Occipital lobe (tissue), 2 donors: ENCODE results near the gene CTTN. TPM values are rescaled to one million over a fixed set of nuclear protein-coding genes. Genes with fewer than 3 reads are reported as not detected.
A peak's percentile ranks its signal among the peaks of the same experiment; 100 is the strongest.

Experiments used
- DNase-seq: peaks from one replicate; lab custom pipeline; 2025; lab: John Stamatoyannopoulos, UW
- total RNA-seq: library from RNA; depleted of rRNA; stranded (reverse); fragments of >200 nt; gene quantifications from one replicate; pipeline ENCODE4 v1.2.3, GENCODE V29; 2014

Gene CTTN
- total RNA-seq, 1 donor from 2014 or later: 81.3 TPM

- DNase-seq: no peak
Observed at GRCh38 chr11:70473873-70474690, 75.8 kb downstream of the CTTN start.

DNA sequence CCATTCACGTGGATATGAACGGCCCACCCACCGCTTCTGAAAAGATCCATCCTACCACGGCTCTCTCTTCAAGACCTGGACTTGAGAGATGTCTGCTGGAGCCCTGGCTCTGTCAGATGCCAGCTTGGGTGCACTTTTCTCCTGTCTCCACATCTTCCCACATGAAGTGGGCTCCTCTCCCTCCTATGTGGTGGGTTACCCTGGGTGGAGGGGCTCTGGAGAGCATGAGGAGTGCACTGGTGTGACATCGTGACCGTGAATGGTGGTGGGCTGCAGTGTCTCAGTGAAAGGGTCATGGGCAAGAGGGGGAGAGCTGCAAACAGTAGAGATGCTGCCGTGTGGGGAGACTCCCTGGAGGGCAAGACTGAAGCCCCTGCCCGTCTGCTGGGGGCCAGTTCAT, 76.4 kb downstream of the CTTN start:
- no peak for DNase-seq

DNA sequence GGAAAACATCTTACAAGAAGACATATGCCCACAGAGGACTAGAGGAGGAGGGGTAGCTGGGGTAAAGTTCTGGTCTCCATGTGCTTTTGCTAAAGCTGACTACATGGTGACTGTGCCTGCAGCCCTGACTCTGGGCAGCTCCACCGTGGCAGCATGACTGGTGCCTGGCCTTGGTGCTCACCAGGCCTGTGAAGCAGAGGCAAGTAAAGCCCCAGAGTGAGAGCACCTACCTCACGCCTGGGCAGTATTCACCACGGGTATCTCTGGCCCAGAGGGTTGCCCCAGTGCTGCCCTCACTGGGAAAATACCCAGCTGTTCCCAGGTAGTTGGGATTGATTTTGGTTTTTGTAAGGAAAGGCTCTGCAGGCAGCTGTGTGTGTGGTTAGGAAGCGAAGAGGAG, 78.3 kb downstream of the CTTN start:
- no peak for DNase-seq

GRCh38 chr11:70477176-70477575, 78.8 kb downstream of the CTTN start:
- DNase-seq: no peak

- DNase-seq: peak; percentile 53
Observed at GRCh38 chr11:70477609-70478008, 79.3 kb downstream of the CTTN start.

- no peak for DNase-seq
Observed at GRCh38 chr11:70478166-70478890, 80.0 kb downstream of the CTTN start.

- no peak for DNase-seq
Observed at GRCh38 chr11:70480711-70481110, 82.4 kb downstream of the CTTN start.

DNA sequence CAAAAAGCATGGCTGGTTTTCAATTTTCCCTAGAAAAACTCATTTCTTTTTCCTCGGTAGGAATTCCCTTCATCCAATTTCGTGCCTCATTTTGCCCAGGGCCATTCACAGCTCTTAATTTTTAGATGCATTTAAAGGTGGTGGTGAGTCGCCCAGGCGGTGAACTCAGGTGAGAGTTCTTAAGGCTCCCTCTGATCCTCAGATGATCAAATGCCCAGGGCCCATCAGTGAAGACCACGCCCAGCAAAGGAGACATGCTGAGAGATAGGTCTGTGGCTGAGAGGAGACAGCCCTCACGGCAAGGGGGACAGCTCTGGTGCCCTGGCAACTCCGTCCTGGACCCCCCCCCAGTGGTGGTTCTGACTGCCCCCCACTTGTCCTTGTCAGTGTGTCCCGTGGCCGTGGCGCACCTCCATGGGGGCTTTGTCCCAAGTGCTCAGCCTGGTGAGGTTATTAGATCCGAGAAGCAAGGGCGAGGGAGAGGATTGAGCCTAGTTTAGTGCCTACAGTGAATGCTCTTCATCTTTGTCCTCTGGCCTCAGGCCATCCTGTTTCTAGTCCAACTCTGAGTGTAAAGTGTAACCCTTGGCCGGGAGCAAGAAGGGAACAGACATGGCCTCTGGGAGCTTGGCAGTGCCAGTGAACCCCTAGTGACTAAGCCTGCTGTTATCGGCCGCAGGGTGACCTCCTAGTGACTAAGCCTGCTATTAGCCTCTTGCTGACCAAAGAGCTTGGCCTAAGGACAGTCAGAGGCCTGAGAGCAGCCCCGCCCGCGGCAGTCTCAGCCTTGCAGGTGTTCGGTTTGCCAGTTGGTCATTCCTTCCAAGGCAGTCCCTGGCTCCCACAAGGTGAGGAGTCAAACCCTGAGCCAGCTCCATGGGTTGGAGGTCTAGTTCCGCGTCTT, 83.5 kb downstream of the CTTN start:
- DNase-seq: no peak

- no peak for DNase-seq
Observed at GRCh38 chr11:70482529-70482917, 84.2 kb downstream of the CTTN start.

DNA sequence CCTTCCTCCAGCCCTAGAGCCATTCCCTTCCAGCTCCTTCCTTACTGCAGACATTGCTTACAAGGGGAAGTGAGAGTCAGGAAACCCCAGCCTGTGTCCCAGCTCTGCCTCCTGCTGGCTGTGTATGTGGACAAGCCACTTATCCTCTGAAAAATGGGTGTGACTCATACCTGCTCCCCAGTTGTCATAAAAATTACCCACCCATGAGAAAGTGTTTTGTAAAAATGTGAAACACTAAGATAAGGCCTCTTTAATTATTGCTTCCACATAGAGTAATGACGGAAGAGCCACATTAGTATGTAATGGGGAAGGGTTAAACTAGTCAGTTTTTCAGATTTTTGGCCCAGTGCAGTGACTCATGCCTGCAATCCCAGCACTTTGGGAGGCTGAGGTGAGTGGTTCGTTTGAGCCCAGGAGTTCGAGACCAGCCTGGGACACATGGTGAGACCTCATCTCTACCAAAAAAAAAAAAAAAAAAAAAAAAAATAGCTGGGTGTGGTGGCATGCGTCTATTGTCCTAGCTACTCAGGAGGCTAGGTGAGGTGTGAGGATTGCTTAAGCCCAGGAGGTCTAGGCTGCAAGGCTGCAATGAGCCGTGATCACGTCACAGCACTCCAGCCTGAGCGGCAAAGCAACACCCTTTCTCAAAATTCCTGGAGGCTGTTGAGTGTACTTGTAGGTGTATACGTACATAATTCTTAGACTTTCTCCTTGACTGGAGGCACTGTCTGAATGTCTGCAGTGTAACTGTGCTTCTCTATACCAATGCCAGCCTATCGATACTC, 84.9 kb downstream of the CTTN start:
- DNase-seq: no peak

DNA sequence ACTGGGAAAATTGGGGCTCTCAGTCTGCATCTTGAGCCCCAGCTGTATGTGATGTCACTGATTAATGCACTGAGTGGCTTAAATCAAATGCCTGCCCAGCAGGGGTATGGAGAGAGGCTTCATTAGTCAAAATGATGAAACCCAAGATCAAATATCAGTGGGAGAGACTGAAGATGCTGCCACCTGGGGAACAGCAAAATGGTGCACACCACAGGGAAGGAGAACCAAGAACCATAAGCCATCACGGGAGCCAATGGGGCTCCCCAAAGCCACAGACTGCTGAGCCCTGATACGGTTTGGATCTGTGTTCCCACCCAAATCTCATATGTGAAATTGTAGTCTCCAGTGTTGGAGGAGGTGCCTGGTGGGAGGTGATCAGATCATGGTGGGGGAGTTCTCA, 85.6 kb downstream of the CTTN start:
- DNase-seq: no peak

GRCh38 chr11:70485326-70486025, 87.1 kb downstream of the CTTN start:
- DNase-seq: no peak

- DNase-seq: no peak
Observed at GRCh38 chr11:70486026-70486415, 87.7 kb downstream of the CTTN start.

Other genes with a start within 250 kb of the CTTN start
- 16.1 TPM for gene FADD, start 195.2 kb upstream of the CTTN start, total RNA-seq
- gene PPFIA1, start 127.8 kb upstream of the CTTN start, total RNA-seq: 34.2 TPM